IMR-90 (cell line): ENCODE data around the gene SYPL2. TPM values are rescaled to one million over a fixed set of nuclear protein-coding genes. Genes with fewer than 3 reads are reported as not detected.

Source experiments
- ATAC-seq: fragments of 200-7000 bp; cut with Tn5 transposase; 2 replicates; pipeline ENCODE4 v1.9.1; 2020; ENCODE audit warnings: low read depth, mild to moderate bottlenecking, moderate library complexity
- BruUV-seq: library from RNA; stranded (reverse); fragments of 400-500 nt; replicated peaks from 2 replicates; lab custom pipeline; 2021; lab: Mats Ljungman, UMichigan
- CTCF ChIA-PET: fragments of 300-600 bp; formaldehyde crosslinking; extraction: SDS; loops from one replicate; lab custom pipeline; 2021; ENCODE audit warnings: antibody characterized with exemption; lab: Yijun Ruan, JAX
- POLR2A ChIA-PET: fragments of 300-600 bp; sonication (Branson Sonifier 250); formaldehyde crosslinking; loops from one replicate; lab custom pipeline; 2022; ENCODE audit warnings: antibody characterized with exemption; ENCODE audit not compliant: unreplicated experiment; lab: Charles Lee
- DNase-seq: peaks from one replicate; pipeline ENCODE4 v3.0.0; 2013
- H2AFZ ChIP-seq: replicated peaks from 2 replicates; pipeline ENCODE3; 2013; ENCODE audit warnings: low read length, mild to moderate bottlenecking; ENCODE audit not compliant: poor library complexity
- H2AK5ac ChIP-seq: 2 replicates; pipeline ENCODE4 v1.6.1; 2013; ENCODE audit warnings: low read depth, low read length, inconsistent platforms
- H2AK9ac ChIP-seq: replicated peaks from 2 replicates; pipeline ENCODE3; 2013; ENCODE audit warnings: mild to moderate bottlenecking, low read depth, low read length, moderate library complexity; ENCODE audit not compliant: poor library complexity
- H2BK120ac ChIP-seq: 2 replicates; pipeline ENCODE4 v1.6.1; 2013; ENCODE audit warnings: low read depth, low read length, inconsistent platforms
- H2BK15ac ChIP-seq: 3 replicates; pipeline ENCODE4 v1.6.1; 2013; ENCODE audit warnings: low read depth, low read length, inconsistent platforms
- H2BK20ac ChIP-seq: 2 replicates; pipeline ENCODE4 v1.6.1; 2013; ENCODE audit warnings: low read depth, mild to moderate bottlenecking, inconsistent platforms, low read length, moderate library complexity
- H2BK5ac ChIP-seq: 2 replicates; pipeline ENCODE4 v1.6.1; 2013; ENCODE audit warnings: mild to moderate bottlenecking, low read depth, low read length, inconsistent platforms; ENCODE audit not compliant: poor library complexity, severe bottlenecking
- H3K14ac ChIP-seq: replicated peaks from 2 replicates; pipeline ENCODE4 v1.6.1; 2013; ENCODE audit warnings: low read depth, low read length, inconsistent platforms
- H3K18ac ChIP-seq: 2 replicates; pipeline ENCODE4 v1.6.1; 2013; ENCODE audit warnings: low read depth, low read length, control low read depth
- H3K23ac ChIP-seq: 2 replicates; pipeline ENCODE4 v1.6.1; 2013; ENCODE audit warnings: low read depth, low read length, inconsistent platforms
- H3K27ac ChIP-seq: 2 replicates; pipeline ENCODE4 v1.5.1; 2013; ENCODE audit warnings: mild to moderate bottlenecking, control low read depth, low read length; ENCODE audit not compliant: insufficient read depth
- H3K27me3 ChIP-seq: 2 replicates; pipeline ENCODE4 v1.6.1; 2013; ENCODE audit warnings: low read length; ENCODE audit not compliant: control insufficient read depth, insufficient read depth
- H3K36me3 ChIP-seq: 2 replicates; pipeline ENCODE4 v1.6.1; 2013; ENCODE audit warnings: low read length, mixed read lengths; ENCODE audit not compliant: control insufficient read depth, insufficient read depth
- H3K4ac ChIP-seq: 2 replicates; pipeline ENCODE4 v1.6.1; 2013; ENCODE audit warnings: low read depth, low read length, inconsistent platforms
- H3K4me1 ChIP-seq: 2 replicates; pipeline ENCODE4 v1.6.1; 2013; ENCODE audit warnings: low read length, mixed read lengths; ENCODE audit not compliant: control insufficient read depth, insufficient read depth
- H3K4me2 ChIP-seq: 2 replicates; pipeline ENCODE4 v1.6.1; 2013; ENCODE audit warnings: low read depth, mild to moderate bottlenecking, control low read depth, low read length, moderate library complexity
- H3K4me3 ChIP-seq: 2 replicates; pipeline ENCODE4 v1.5.1; 2013; ENCODE audit warnings: low read depth, mild to moderate bottlenecking, control low read depth, low read length, moderate library complexity; ENCODE audit not compliant: insufficient read depth
- H3K56ac ChIP-seq: 2 replicates; pipeline ENCODE4 v1.6.1; 2013; ENCODE audit warnings: low read length, inconsistent platforms; ENCODE audit not compliant: insufficient read depth; ENCODE audit errors: extremely low read depth
- H3K79me1 ChIP-seq, 2 experiments: 2 replicates each; pipeline ENCODE4 v1.6.1; 2013; ENCODE audit warnings: low read length in 2 of 2, inconsistent platforms in 1 of 2, low read depth in 1 of 2
- H3K9ac ChIP-seq: 2 replicates; pipeline ENCODE4 v1.6.1; 2013; ENCODE audit warnings: low read depth, low read length, control low read depth
- H3K9me1 ChIP-seq: 2 replicates; pipeline ENCODE4 v1.6.1; 2013; ENCODE audit warnings: low read length, inconsistent platforms; ENCODE audit not compliant: insufficient read depth
- H3K9me3 ChIP-seq: 2 replicates; pipeline ENCODE4 v1.6.1; 2013; ENCODE audit warnings: low read length; ENCODE audit not compliant: control insufficient read depth, insufficient read depth
- H4K20me1 ChIP-seq: 2 replicates; pipeline ENCODE4 v1.6.1; 2013; ENCODE audit warnings: low read length, inconsistent platforms; ENCODE audit not compliant: insufficient read depth
- H4K5ac ChIP-seq: 2 replicates; pipeline ENCODE4 v1.6.1; 2013; ENCODE audit warnings: mild to moderate bottlenecking, low read depth, low read length, control low read depth
- H4K8ac ChIP-seq, 2 experiments: 2 replicates each; pipeline ENCODE4 v1.6.1; 2013; ENCODE audit warnings: low read depth in 2 of 2, low read length in 2 of 2, control low read depth in 1 of 2, inconsistent platforms in 1 of 2
- H4K91ac ChIP-seq: 2 replicates; pipeline ENCODE4 v1.6.1; 2013; ENCODE audit warnings: low read depth, low read length, inconsistent platforms; ENCODE audit not compliant: insufficient read depth
- MAZ ChIP-seq: IDR thresholded peaks from 2 replicates; pipeline ENCODE4 v1.6.1; 2012; ENCODE audit warnings: low read depth, mild to moderate bottlenecking, low read length, improper control_type of control experiment, moderate library complexity, borderline replicate concordance
- MXI1 ChIP-seq: IDR thresholded peaks from 2 replicates; pipeline ENCODE4 v1.6.1; 2012; ENCODE audit warnings: low read depth, mild to moderate bottlenecking, low read length, moderate library complexity, borderline replicate concordance
- NFE2L2 ChIP-seq: fragments of 150-350 bp; IDR thresholded peaks from 2 replicates; pipeline ENCODE4 v1.6.1; 2016; ENCODE audit warnings: low read depth, mild to moderate bottlenecking, low read length
- POLR2A ChIP-seq: IDR thresholded peaks from 2 replicates; pipeline ENCODE4 v1.6.1; 2012; ENCODE audit warnings: mild to moderate bottlenecking, low read depth, low read length
- RAD21 ChIP-seq: IDR thresholded peaks from 2 replicates; pipeline ENCODE4 v1.6.1; 2012; ENCODE audit warnings: low read length, improper control_type of control experiment
- RCOR1 ChIP-seq: IDR thresholded peaks from 2 replicates; pipeline ENCODE4 v1.6.1; 2012; ENCODE audit warnings: mild to moderate bottlenecking, low read length, improper control_type of control experiment; ENCODE audit not compliant: insufficient replicate concordance
- RFX5 ChIP-seq: IDR thresholded peaks from 2 replicates; pipeline ENCODE4 v1.8.0; 2012; ENCODE audit warnings: low read depth, mild to moderate bottlenecking, low read length, moderate library complexity
- WGBS, 2 experiments: methylation state at CpG; one replicate each; pipeline versions ENCODE4 v1.1.5 to v1.1.7; 2013; ENCODE audit warnings: missing lambda C conversion rate in 2 of 2; ENCODE audit not compliant: insufficient read length in 1 of 2; ENCODE audit errors: extremely low coverage in 2 of 2; 5-methylcytosine and 5-hydroxymethylcytosine counted together
- dilution Hi-C: fragments of 300-500 bp; cut with HindIII; formaldehyde crosslinking; loops from one replicate; pipeline ENCODE4 v1.14.3; 2018; ENCODE audit warnings: low sequenced_read_pairs; ENCODE audit not compliant: unreplicated experiment
- in situ Hi-C: fragments of 300-500 bp; cut with MboI; formaldehyde crosslinking; loops from 3 replicates; pipeline ENCODE4 v1.14.3; 2019; ENCODE audit warnings: low sequenced_read_pairs, inconsistent platforms, mixed read lengths
- intact Hi-C: fragments of 100-400 bp; cut with micrococcal nuclease; formaldehyde crosslinking; loops from 2 replicates; pipeline ENCODE4 v1.10.0; 2022
- polyA plus RNA-seq, 3 experiments: library from polyadenylated mRNA; depleted of rRNA; stranded (reverse); fragments of >200 nt; gene quantifications; 2 replicates each; pipeline ENCODE4 v1.2.3, GENCODE V29; 2012; ENCODE audit warnings: low replicate concordance in 1 of 3
- total RNA-seq: library from RNA; depleted of rRNA; stranded (reverse); fragments of >200 nt; gene quantifications from 2 replicates; pipeline ENCODE4 v1.2.3, GENCODE V29; 2012
- TF ChIP-seq, protein P1 (sequence below): conservative IDR thresholded peaks from 2 replicates; pipeline ENCODE4 v1.5.1; 2012; ENCODE audit warnings: mild to moderate bottlenecking, low read depth, low read length, improper control_type of control experiment

Gene SYPL2
- total and polyA plus RNA-seq, 2 of the 4 experiments (the other 2 are of a cell fraction), result under 0.01 to 0.65 TPM

DNA sequence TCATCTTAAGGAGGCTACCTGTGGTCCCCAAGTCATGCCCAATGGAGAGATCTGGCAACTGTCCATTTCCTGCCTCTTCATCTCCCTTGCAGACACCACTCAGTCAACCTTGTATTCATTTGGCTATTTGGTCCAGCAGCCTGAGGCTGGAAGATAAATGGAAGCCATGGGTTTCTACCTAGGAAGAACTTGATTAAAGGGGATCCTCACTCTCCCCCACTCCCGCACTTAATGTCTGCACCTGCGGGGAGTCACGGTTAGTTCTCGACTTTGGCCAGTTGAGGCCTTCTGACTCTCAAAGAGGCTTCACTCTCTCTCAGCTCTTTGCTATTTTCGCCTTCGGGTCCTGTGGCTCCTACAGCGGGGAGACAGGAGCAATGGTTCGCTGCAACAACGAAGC lies 8.9 kb downstream of the SYPL2 start:
- CTCF ChIA-PET, result no interaction called here
- H3K9me3 ChIP-seq, result no peaks in the 10 kb centered on the region

More for the DNA sequence above, 8.9 kb downstream of the SYPL2 start:
- H3K23ac ChIP-seq, result no peak overlapping the region
- no peak overlapping the region for H3K4me2 ChIP-seq
- no peaks in the 10 kb centered on the region for H3K36me3 ChIP-seq
- H4K91ac ChIP-seq, result no peak overlapping the region
- H2BK15ac ChIP-seq, result no peak overlapping the region
- WGBS, 2 experiments, result 79% methylated on average over 8 of the region's 9 CpGs; no CpG with 5 or more reads in 1 of the 2 experiments
- no peak overlapping the region for H2AFZ ChIP-seq
- no peak for ATAC-seq
- in situ Hi-C loops (no loop called here), intact Hi-C loops (no loop called here), dilution Hi-C loops (no loop called here)
- H3K56ac ChIP-seq, result no peak overlapping the region
- no peaks in the 10 kb centered on the region for H3K9me1 ChIP-seq
- no peak overlapping the region for H3K4me3 ChIP-seq
- no peaks in the 10 kb centered on the region for H3K4me1 ChIP-seq
- DNase-seq, result no peak
- H4K5ac ChIP-seq, result no peak overlapping the region
- no peak overlapping the region for H3K18ac ChIP-seq
- peaks cover 48% of the 10 kb centered on the region for H3K27me3 ChIP-seq
- H2AK5ac ChIP-seq, result no peak overlapping the region
- H4K8ac ChIP-seq, result no peak overlapping the region
- no peak overlapping the region for H2BK5ac ChIP-seq
- H4K20me1 ChIP-seq, result no peaks in the 10 kb centered on the region
- H3K14ac ChIP-seq, result no peak overlapping the region
- BruUV-seq, result no TSS peak
- H3K27ac ChIP-seq, result no peak overlapping the region
- H3K4ac ChIP-seq, result no peak overlapping the region
- H2BK120ac ChIP-seq, result no peak overlapping the region
- no peaks in the 10 kb centered on the region for H3K79me1 ChIP-seq
- TF ChIP-seq RAD21, result no peak
- TF ChIP-seq NFE2L2, result no peak
- TF ChIP-seq, protein P1, sequence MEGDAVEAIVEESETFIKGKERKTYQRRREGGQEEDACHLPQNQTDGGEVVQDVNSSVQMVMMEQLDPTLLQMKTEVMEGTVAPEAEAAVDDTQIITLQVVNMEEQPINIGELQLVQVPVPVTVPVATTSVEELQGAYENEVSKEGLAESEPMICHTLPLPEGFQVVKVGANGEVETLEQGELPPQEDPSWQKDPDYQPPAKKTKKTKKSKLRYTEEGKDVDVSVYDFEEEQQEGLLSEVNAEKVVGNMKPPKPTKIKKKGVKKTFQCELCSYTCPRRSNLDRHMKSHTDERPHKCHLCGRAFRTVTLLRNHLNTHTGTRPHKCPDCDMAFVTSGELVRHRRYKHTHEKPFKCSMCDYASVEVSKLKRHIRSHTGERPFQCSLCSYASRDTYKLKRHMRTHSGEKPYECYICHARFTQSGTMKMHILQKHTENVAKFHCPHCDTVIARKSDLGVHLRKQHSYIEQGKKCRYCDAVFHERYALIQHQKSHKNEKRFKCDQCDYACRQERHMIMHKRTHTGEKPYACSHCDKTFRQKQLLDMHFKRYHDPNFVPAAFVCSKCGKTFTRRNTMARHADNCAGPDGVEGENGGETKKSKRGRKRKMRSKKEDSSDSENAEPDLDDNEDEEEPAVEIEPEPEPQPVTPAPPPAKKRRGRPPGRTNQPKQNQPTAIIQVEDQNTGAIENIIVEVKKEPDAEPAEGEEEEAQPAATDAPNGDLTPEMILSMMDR, result no peak
- no peak for TF ChIP-seq MAZ
- TF ChIP-seq MXI1, result no peak
- TF ChIP-seq RFX5, result no peak
- TF ChIP-seq RCOR1, result no peak
- TF ChIP-seq POLR2A, result no peak
- H2BK20ac ChIP-seq, result no peak overlapping the region
- no peak overlapping the region for H2AK9ac ChIP-seq
- POLR2A ChIA-PET, result no interaction called here
- no peak overlapping the region for H3K9ac ChIP-seq
